H1 (cell line): ENCODE data around the gene MPIG6B. TPM values are rescaled to one million over a fixed set of nuclear protein-coding genes. Genes with fewer than 3 reads are reported as not detected.

Source experiments
- CTCF ChIA-PET: fragments of 300-600 bp; sonication (Branson Sonifier 250); formaldehyde crosslinking; loops from one replicate; lab custom pipeline; 2021; ENCODE audit not compliant: partially characterized antibody; lab: Charles Lee
- POLR2A ChIA-PET: fragments of 300-600 bp; sonication (Branson Sonifier 250); formaldehyde crosslinking; loops from one replicate; lab custom pipeline; 2021; ENCODE audit warnings: inconsistent platforms; ENCODE audit not compliant: partially characterized antibody; lab: Charles Lee
- DNase-seq, 2 experiments: peaks; one replicate each; pipeline versions ENCODE4 v3.0.0 to v3.0.0-alpha.2; 2010 to 2022; ENCODE audit warnings: low spot score in 2 of 2, low read depth in 1 of 2, mixed read lengths in 1 of 2
- FAIRE-seq: peaks from 2 replicates; lab custom pipeline; 2011; peaks lifted over from hg19 to GRCh38; lab: Jason Lieb, UNC
- H2AFZ ChIP-seq: 2 replicates; pipeline ENCODE4 v1.8.1; 2012; ENCODE audit warnings: low read length, inconsistent platforms
- H2AK5ac ChIP-seq: 2 replicates; pipeline ENCODE4 v1.6.1; 2013; ENCODE audit warnings: low read depth, low read length
- H2BK120ac ChIP-seq: replicated peaks from 2 replicates; pipeline ENCODE3; 2013; ENCODE audit warnings: low read depth, low read length, inconsistent platforms
- H2BK12ac ChIP-seq: 2 replicates; pipeline ENCODE4 v1.6.1; 2013; ENCODE audit warnings: low read depth, low read length
- H2BK15ac ChIP-seq: 2 replicates; pipeline ENCODE4 v1.6.1; 2013; ENCODE audit warnings: low read length
- H2BK20ac ChIP-seq: 2 replicates; pipeline ENCODE4 v1.6.1; 2013; ENCODE audit warnings: low read length
- H2BK5ac ChIP-seq: 2 replicates; pipeline ENCODE4 v1.6.1; 2013; ENCODE audit warnings: low read depth, low read length
- H3K14ac ChIP-seq: 2 replicates; pipeline ENCODE4 v1.6.1; 2013; ENCODE audit warnings: inconsistent platforms; ENCODE audit not compliant: insufficient read length
- H3K18ac ChIP-seq: 2 replicates; pipeline ENCODE4 v1.6.1; 2013; ENCODE audit warnings: low read length; ENCODE audit errors: extremely low read depth
- H3K23ac ChIP-seq: 2 replicates; pipeline ENCODE4 v1.6.1; 2013; ENCODE audit warnings: inconsistent platforms; ENCODE audit not compliant: insufficient read length
- H3K23me2 ChIP-seq: 2 replicates; pipeline ENCODE4 v1.6.1; 2013; ENCODE audit warnings: low read depth, low read length
- H3K27ac ChIP-seq: 2 replicates; pipeline ENCODE4 v1.6.1; 2011; ENCODE audit warnings: low read depth, low read length, inconsistent platforms
- H3K27me3 ChIP-seq, 4 experiments: replicated peaks in 1 of 4; 1 replicate in 1 of 4; 2 replicates in 3 of 4; pipeline versions ENCODE4 v1.6.1 to v1.8.1; 2011 to 2013; ENCODE audit warnings: low read length in 3 of 4, mild to moderate bottlenecking in 3 of 4, inconsistent platforms in 2 of 4, mixed read lengths in 2 of 4, moderate library complexity in 1 of 4; ENCODE audit not compliant: control insufficient read depth in 3 of 4, insufficient read depth in 3 of 4; ENCODE audit errors: extremely low read depth in 1 of 4
- H3K36me3 ChIP-seq, 4 experiments: 2 replicates each; pipeline versions ENCODE4 v1.6.1 to v1.8.1; 2011 to 2013; ENCODE audit warnings: mild to moderate bottlenecking in 4 of 4, low read length in 3 of 4, moderate library complexity in 2 of 4, control low read depth in 1 of 4, inconsistent platforms in 1 of 4; ENCODE audit not compliant: insufficient read depth in 4 of 4, control insufficient read depth in 2 of 4
- H3K4ac ChIP-seq: replicated peaks from 2 replicates; pipeline ENCODE3; 2013; ENCODE audit warnings: low read length, low read depth, mixed read lengths, inconsistent platforms; ENCODE audit not compliant: insufficient read length
- H3K4me1 ChIP-seq, 4 experiments: replicated peaks in 1 of 4; 1 replicate in 1 of 4; 2 replicates in 3 of 4; pipeline versions ENCODE4 v1.6.1 to v1.8.1; 2011 to 2013; ENCODE audit warnings: low read length in 3 of 4, inconsistent platforms in 2 of 4, mixed read lengths in 1 of 4; ENCODE audit not compliant: insufficient read depth in 4 of 4, control insufficient read depth in 3 of 4
- H3K4me2 ChIP-seq, 2 experiments: 2 replicates each; pipeline versions ENCODE4 v1.6.1 to v1.8.1; 2011 to 2013; ENCODE audit warnings: low read depth in 2 of 2, low read length in 2 of 2, control low read depth in 1 of 2, inconsistent platforms in 1 of 2, mild to moderate bottlenecking in 1 of 2; ENCODE audit not compliant: insufficient read depth in 1 of 2
- H3K4me3 ChIP-seq, 4 experiments: fragments of 200-600, 300-600 bp in 1 of 4; sonication (generic), shearing (Covaris generic), sonication (Bioruptor Twin) in 1 of 4; 2 replicates each; pipeline versions ENCODE4 v1.5.1 to v1.8.1; 2011 to 2016; ENCODE audit warnings: low read length in 4 of 4, low read depth in 3 of 4, control low read depth in 2 of 4, inconsistent platforms in 2 of 4, mild to moderate bottlenecking in 2 of 4, mixed read lengths in 1 of 4, moderate library complexity in 1 of 4; ENCODE audit not compliant: insufficient read depth in 2 of 4; ENCODE audit errors: extremely low read depth in 1 of 4
- H3K56ac ChIP-seq: replicated peaks from 2 replicates; pipeline ENCODE3; 2013; ENCODE audit warnings: low read depth, mild to moderate bottlenecking, mixed read lengths, low read length, inconsistent platforms; ENCODE audit not compliant: insufficient read length
- H3K79me1 ChIP-seq: 2 replicates; pipeline ENCODE4 v1.6.1; 2013; ENCODE audit warnings: low read depth, low read length, control low read depth
- H3K79me2 ChIP-seq, 2 experiments: 2 replicates each; pipeline versions ENCODE4 v1.6.1 to v1.8.1; 2012 to 2013; ENCODE audit warnings: low read length in 2 of 2, mild to moderate bottlenecking in 2 of 2, inconsistent platforms in 1 of 2; ENCODE audit not compliant: insufficient read depth in 2 of 2, control insufficient read depth in 1 of 2
- H3K9ac ChIP-seq, 4 experiments: replicated peaks in 1 of 4; 1 replicate in 1 of 4; 2 replicates in 3 of 4; pipeline versions ENCODE4 v1.6.1 to v1.8.1; 2011 to 2013; ENCODE audit warnings: low read depth in 3 of 4, low read length in 3 of 4, control low read depth in 2 of 4, mild to moderate bottlenecking in 2 of 4, moderate library complexity in 2 of 4, inconsistent platforms in 1 of 4; ENCODE audit errors: extremely low read depth in 1 of 4
- H3K9me3 ChIP-seq, 2 experiments: 2 replicates each; pipeline versions ENCODE4 v1.6.1 to v1.8.1; 2012 to 2013; ENCODE audit warnings: mild to moderate bottlenecking in 2 of 2, moderate library complexity in 2 of 2, control low read depth in 1 of 2, inconsistent platforms in 1 of 2, low read depth in 1 of 2, low read length in 1 of 2, mixed read lengths in 1 of 2; ENCODE audit not compliant: insufficient read depth in 2 of 2
- H4K20me1 ChIP-seq, 2 experiments: replicated peaks in 1 of 2; 2 replicates each; pipeline versions ENCODE3 to v1.8.1; 2011 to 2013; ENCODE audit warnings: inconsistent platforms in 2 of 2, low read length in 2 of 2, mild to moderate bottlenecking in 1 of 2; ENCODE audit not compliant: insufficient read depth in 2 of 2, control insufficient read depth in 1 of 2
- H4K5ac ChIP-seq: 2 replicates; pipeline ENCODE4 v1.6.1; 2013; ENCODE audit warnings: low read length, low read depth, mixed read lengths, inconsistent platforms; ENCODE audit not compliant: insufficient read length
- H4K8ac ChIP-seq: 2 replicates; pipeline ENCODE4 v1.8.0; 2013; ENCODE audit warnings: mild to moderate bottlenecking, moderate library complexity, low read length, inconsistent platforms; ENCODE audit not compliant: insufficient read depth; ENCODE audit errors: extremely low read depth
- H4K91ac ChIP-seq: replicated peaks from 2 replicates; pipeline ENCODE3; 2013; ENCODE audit warnings: low read length, mixed read lengths, inconsistent platforms; ENCODE audit not compliant: insufficient read length
- JUND ChIP-seq: IDR thresholded peaks from 2 replicates; pipeline ENCODE4 v1.6.1; 2011; ENCODE audit warnings: mild to moderate bottlenecking, improper control_type of control experiment, low read length
- WGBS, 2 experiments: shearing (Covaris generic) in 1 of 2; methylation state at CpG; one replicate each; pipeline versions ENCODE4 v1.1.6 to v1.1.7; 2013 to 2015; ENCODE audit warnings: low lambda C conversion rate in 2 of 2, mixed read lengths in 2 of 2, inconsistent platforms in 1 of 2, low coverage in 1 of 2, missing lambda C conversion rate in 1 of 2; ENCODE audit not compliant: insufficient replicate concordance in 2 of 2, insufficient coverage in 1 of 2, insufficient read length in 1 of 2; ENCODE audit errors: extremely low coverage in 1 of 2, missing lambda C conversion rate in 1 of 2; 5-methylcytosine and 5-hydroxymethylcytosine counted together
- polyA plus RNA-seq, 7 experiments: library from polyadenylated mRNA; depleted of rRNA in 3 of 7; stranded (reverse) in 5 of 7; unstranded in 2 of 7; fragments of >200 nt in 5 of 7; fragments of 200-250 nt in 2 of 7; gene quantifications; 1 replicate in 5 of 7; 2 replicates in 1 of 7; 4 replicates in 1 of 7; pipeline versions ENCODE4 v1.2.1 to v1.2.3, GENCODE V29; 2011 to 2013; ENCODE audit warnings: missing spikeins in 2 of 7, mixed read lengths in 2 of 7
- total RNA-seq: library from RNA; stranded (reverse); fragmentation: NEBNext Ultra II Directional; extraction: Animal tissue kit (Norgen Biotek cat#: 25700); gene quantifications from 2 replicates; pipeline ENCODE4 v1.2.1, GENCODE V29; 2021

Gene MPIG6B
- total and polyA plus RNA-seq, 2 of the 8 experiments (the other 6 are each of a cell fraction or from before 2014, with no cell fraction given): 0.18 TPM; not detected in 1

DNA sequence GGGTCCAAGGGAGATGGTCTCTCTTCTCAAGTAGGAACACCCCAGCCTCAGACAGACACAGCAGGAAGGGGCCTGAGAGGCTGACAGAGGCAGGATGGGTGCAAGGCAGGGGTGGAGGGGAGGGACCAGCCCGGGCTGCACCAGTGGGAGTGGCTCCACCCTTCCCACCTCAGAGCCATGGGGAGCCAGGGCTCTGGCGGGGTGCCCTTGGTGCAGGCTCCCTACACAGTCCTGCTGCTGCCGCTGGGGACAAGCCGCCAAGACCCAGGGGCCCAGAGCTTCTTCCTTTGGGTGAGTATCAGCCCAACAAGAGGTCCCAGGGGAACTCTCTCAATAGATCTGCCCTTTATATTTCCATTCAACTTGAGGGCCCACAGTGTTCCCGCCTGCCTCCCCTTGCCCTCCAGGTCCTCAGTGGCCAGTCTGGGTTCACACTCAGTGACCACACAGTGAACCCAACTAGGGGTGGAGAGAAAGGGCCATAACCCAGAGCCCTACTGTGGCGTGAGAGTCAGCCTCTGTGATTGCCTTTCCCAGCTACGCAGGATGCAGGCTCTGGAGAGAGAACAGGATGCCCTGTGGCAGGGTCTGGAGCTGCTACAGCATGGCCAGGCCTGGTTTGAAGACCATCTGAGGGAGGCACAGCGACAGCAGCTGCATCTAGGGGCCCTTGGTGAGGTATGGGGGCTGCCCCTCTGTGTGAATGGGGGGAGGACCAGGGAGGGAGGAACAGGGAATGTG, 39.9 kb downstream of the MPIG6B start:
- Histone ChIP-seq H4K8ac (no peak overlapping the region; the same call in 1 of the 2 replicates), H3K18ac (no peak overlapping the region), H2BK15ac (0 out of 2 replicates have a peak overlapping the region, but pooled peaks have one; percentile 12), H3K4me3 (no peak overlapping the region), H2BK20ac (no peak overlapping the region), H3K4me1 (peaks cover 0 to 11% (median under 1%) of the 10 kb centered on the region in 4 experiments; a peak in 4 of 7 replicates), H3K4ac (no peak overlapping the region), H4K5ac (no peak overlapping the region), H3K4me2 (peak overlapping the region in 1 of 2 experiments; percentile 6; a peak in 1 of 4 replicates), H3K79me2 (no peaks in the 10 kb centered on the region), H3K14ac (no peak overlapping the region), H3K23ac (no peak overlapping the region), H3K79me1 (no peaks in the 10 kb centered on the region), H2BK12ac (no peak overlapping the region), H3K27me3 (no peaks in the 10 kb centered on the region), H2BK120ac (no peak overlapping the region), H2AFZ (no peak overlapping the region), H4K91ac (peak overlapping the region; percentile 31), H4K20me1 (no peaks in the 10 kb centered on the region), H3K9me3 (no peaks in the 10 kb centered on the region), H2AK5ac (no peak overlapping the region), H3K23me2 (peaks cover 3% of the 10 kb centered on the region; the same call in 1 of the 2 replicates), H2BK5ac (peak overlapping the region; percentile 20; the same call in 1 of the 2 replicates), H3K9ac (no peak overlapping the region; a peak in 1 of 7 replicates), H3K27ac (0 out of 2 replicates have a peak overlapping the region, but pooled peaks have one; percentile 32), H3K56ac (no peak overlapping the region), H3K36me3 (peaks cover 0 to 16% (median 1%) of the 10 kb centered on the region in 4 experiments; a peak in 3 of 8 replicates)
- no peak for TF ChIP-seq JUND
- CTCF ChIA-PET: interaction anchor here (0.8 to 1.6 kb wide), 9 partner anchors 10 to 133 kb away, joined by 3 to 5 read pairs (median 3); partner anchors contain the start of genes CLIC1 and VWA7
- WGBS, 2 experiments: 91% methylated on average over 8 of the region's 8 CpGs; no CpG with 5 or more reads in 1 of the 2 experiments
- DNase-seq: no peak
- FAIRE-seq: no peak
- POLR2A ChIA-PET: interaction anchor here (0.6 to 1.6 kb wide), 12 partner anchors 10 to 102 kb away, joined by 3 to 12 read pairs (median 3); partner anchors contain the start of genes ABHD16A, C6orf47, CLIC1 and DDAH2
